ENCODE data around the gene VSIG10. TPM values are rescaled to one million over a fixed set of nuclear protein-coding genes. Genes with fewer than 3 reads are reported as not detected.

The VSIG10 gene
- total RNA-seq, 1 donor from 2014 or later = 12.0 TPM

GRCh38 chr12:118058881-118059280 lies 44.9 kb downstream of the VSIG10 start:
- peak overlapping the region; percentile 1 for H3K27ac Mint-ChIP-seq (ENCODE audit: unreplicated experiment)
- H3K27me3 ChIP-seq (ENCODE audit: insufficient read depth, low read length) = no peaks in the 10 kb centered on the region
- H3K4me3 Mint-ChIP-seq (ENCODE audit: unreplicated experiment) = peak overlapping the region; percentile 96
- H3K4me3 ChIP-seq (ENCODE audit: insufficient read depth, low read depth, low read length) = no peak overlapping the region
- H3K9ac ChIP-seq (ENCODE audit: low read length) = peak overlapping the region; percentile 99
- peaks cover 13% of the 10 kb centered on the region for H4K20me1 ChIP-seq (ENCODE audit: insufficient read depth, low read length)
- peaks cover 73% of the 10 kb centered on the region for H3K79me2 ChIP-seq (ENCODE audit: insufficient read depth, low read length)
- no peaks in the 10 kb centered on the region for H3K9me3 ChIP-seq (ENCODE audit: insufficient read depth, low read depth, low read length)
- no peak overlapping the region for H2AFZ ChIP-seq (ENCODE audit: low read depth, low read length)
- no peaks in the 10 kb centered on the region for H3K9me3 Mint-ChIP-seq (ENCODE audit: unreplicated experiment)
- H3K36me3 ChIP-seq (ENCODE audit: insufficient read depth, low read length) = no peaks in the 10 kb centered on the region
- H3K36me3 Mint-ChIP-seq (ENCODE audit: low read depth, unreplicated experiment) = peaks cover 4% of the 10 kb centered on the region
- H3K27ac ChIP-seq (ENCODE audit: low read depth, low read length) = peak overlapping the region; percentile 80
- peaks cover 22% of the 10 kb centered on the region for H3K4me1 ChIP-seq (ENCODE audit: insufficient read depth, low read length)
- peaks cover 24% of the 10 kb centered on the region for H3K4me1 Mint-ChIP-seq (ENCODE audit: low read depth, unreplicated experiment)
- FAIRE-seq (no peak), DNase-seq (ENCODE audit: low read depth) (no peak)
- no peak for TF ChIP-seq EZH2 (IDR thresholded peaks at IDR 0.05; ENCODE audit: insufficient read depth, low read length)
- TF ChIP-seq CTCF (IDR thresholded peaks at IDR 0.05; ENCODE audit: insufficient read depth, low read depth, low read length) = no peak
- peak overlapping the region; percentile 99 for H3K4me2 ChIP-seq (ENCODE audit: low read length)
- H3K27me3 Mint-ChIP-seq (ENCODE audit: low read depth, unreplicated experiment) = no peaks in the 10 kb centered on the region

- Histone ChIP-seq H2AFZ (ENCODE audit: low read depth, low read length) (no peak overlapping the region), H3K4me1 (ENCODE audit: insufficient read depth, low read length) (peaks cover 29% of the 10 kb centered on the region), H3K27me3 (ENCODE audit: insufficient read depth, low read length) (no peaks in the 10 kb centered on the region), H3K27ac (ENCODE audit: low read depth, low read length) (no peak overlapping the region), H4K20me1 (ENCODE audit: insufficient read depth, low read length) (peaks cover 13% of the 10 kb centered on the region), H3K4me3 (ENCODE audit: insufficient read depth, low read depth, low read length) (no peak overlapping the region), H3K36me3 (ENCODE audit: insufficient read depth, low read length) (no peaks in the 10 kb centered on the region), H3K4me2 (ENCODE audit: low read length) (peak overlapping the region; percentile 99), H3K9me3 (ENCODE audit: insufficient read depth, low read depth, low read length) (no peaks in the 10 kb centered on the region), H3K9ac (ENCODE audit: low read length) (no peak overlapping the region), H3K79me2 (ENCODE audit: insufficient read depth, low read length) (peaks cover 79% of the 10 kb centered on the region)
- peaks cover 4% of the 10 kb centered on the region for H3K36me3 Mint-ChIP-seq (ENCODE audit: low read depth, unreplicated experiment)
- no peak overlapping the region for H3K4me3 Mint-ChIP-seq (ENCODE audit: unreplicated experiment)
- FAIRE-seq = no peak
- H3K9me3 Mint-ChIP-seq (ENCODE audit: unreplicated experiment) = no peaks in the 10 kb centered on the region
- DNase-seq (ENCODE audit: low read depth) = no peak
- TF ChIP-seq CTCF (IDR thresholded peaks at IDR 0.05; ENCODE audit: insufficient read depth, low read depth, low read length) (no peak), EZH2 (IDR thresholded peaks at IDR 0.05; ENCODE audit: insufficient read depth, low read length) (no peak)
- H3K4me1 Mint-ChIP-seq (ENCODE audit: low read depth, unreplicated experiment) = peaks cover 24% of the 10 kb centered on the region
- H3K27me3 Mint-ChIP-seq (ENCODE audit: low read depth, unreplicated experiment) = no peaks in the 10 kb centered on the region
- H3K27ac Mint-ChIP-seq (ENCODE audit: unreplicated experiment) = peak overlapping the region; percentile 1
These were observed 45.6 kb downstream of the VSIG10 start for GRCh38 chr12:118058227-118058626.

- DNase-seq (ENCODE audit: low read depth) = no peak
- H3K4me1 Mint-ChIP-seq (ENCODE audit: low read depth, unreplicated experiment) = peaks cover 32% of the 10 kb centered on the region
- no peak overlapping the region for H3K27ac ChIP-seq (ENCODE audit: low read depth, low read length)
These were observed 47.7 kb downstream of the VSIG10 start for GRCh38 chr12:118055865-118056773.

More at GRCh38 chr12:118055865-118056773, 47.7 kb downstream of the VSIG10 start:
- Mint-ChIP-seq H3K9me3 (ENCODE audit: unreplicated experiment) (no peaks in the 10 kb centered on the region), H3K4me3 (ENCODE audit: unreplicated experiment) (no peak overlapping the region), H3K27ac (ENCODE audit: unreplicated experiment) (no peak overlapping the region), H3K36me3 (ENCODE audit: low read depth, unreplicated experiment) (peaks cover 13% of the 10 kb centered on the region), H3K27me3 (ENCODE audit: low read depth, unreplicated experiment) (no peaks in the 10 kb centered on the region)
- FAIRE-seq = no peak
- Histone ChIP-seq H3K36me3 (ENCODE audit: insufficient read depth, low read length) (no peaks in the 10 kb centered on the region), H3K4me2 (ENCODE audit: low read length) (no peak overlapping the region), H3K79me2 (ENCODE audit: insufficient read depth, low read length) (peaks cover 74% of the 10 kb centered on the region), H4K20me1 (ENCODE audit: insufficient read depth, low read length) (peaks cover 24% of the 10 kb centered on the region), H3K4me1 (ENCODE audit: insufficient read depth, low read length) (peaks cover 38% of the 10 kb centered on the region), H3K4me3 (ENCODE audit: insufficient read depth, low read depth, low read length) (no peak overlapping the region), H3K9me3 (ENCODE audit: insufficient read depth, low read depth, low read length) (no peaks in the 10 kb centered on the region), H3K9ac (ENCODE audit: low read length) (no peak overlapping the region), H3K27me3 (ENCODE audit: insufficient read depth, low read length) (no peaks in the 10 kb centered on the region), H2AFZ (ENCODE audit: low read depth, low read length) (no peak overlapping the region)
- no peak for TF ChIP-seq CTCF (IDR thresholded peaks at IDR 0.05; ENCODE audit: insufficient read depth, low read depth, low read length)
- no peak for TF ChIP-seq EZH2 (IDR thresholded peaks at IDR 0.05; ENCODE audit: insufficient read depth, low read length)
